ENCODE data around the gene PCNX2.

GRCh38 chr1:232942413-232943294 is 352.9 kb downstream of the PCNX2 start:
- TF ChIP-seq CTCF (IDR thresholded peaks at IDR 0.05; ENCODE audit: poor library complexity): no peak
- TF ChIP-seq EZH2phosphoT487 (IDR thresholded peaks at IDR 0.05; ENCODE audit: low read depth, severe bottlenecking, unreplicated experiment): no peak

Measured in hepatocyte (in vitro differentiated cells).